Stimulated activated CD4-positive, alpha-beta T cell treated with anti-CD3 and anti-CD28 coated beads, Interleukin-2, amount 100 ng/mL, for 48 hours (primary cell): ENCODE measurements around the gene SEC24C.
A peak's percentile ranks its signal among the peaks of the same experiment; 100 is the strongest.
"Not testable (repeated sequence)": the region's sequence is repeated elsewhere in the genome, so short reads cannot be mapped to it uniquely, and the experiment has no call there.

Experiments used
- DNase-seq, 2 donors: peaks; one replicate each; pipeline ENCODE4 v3.0.0-alpha.2; 2020

SEC24C gene

DNA sequence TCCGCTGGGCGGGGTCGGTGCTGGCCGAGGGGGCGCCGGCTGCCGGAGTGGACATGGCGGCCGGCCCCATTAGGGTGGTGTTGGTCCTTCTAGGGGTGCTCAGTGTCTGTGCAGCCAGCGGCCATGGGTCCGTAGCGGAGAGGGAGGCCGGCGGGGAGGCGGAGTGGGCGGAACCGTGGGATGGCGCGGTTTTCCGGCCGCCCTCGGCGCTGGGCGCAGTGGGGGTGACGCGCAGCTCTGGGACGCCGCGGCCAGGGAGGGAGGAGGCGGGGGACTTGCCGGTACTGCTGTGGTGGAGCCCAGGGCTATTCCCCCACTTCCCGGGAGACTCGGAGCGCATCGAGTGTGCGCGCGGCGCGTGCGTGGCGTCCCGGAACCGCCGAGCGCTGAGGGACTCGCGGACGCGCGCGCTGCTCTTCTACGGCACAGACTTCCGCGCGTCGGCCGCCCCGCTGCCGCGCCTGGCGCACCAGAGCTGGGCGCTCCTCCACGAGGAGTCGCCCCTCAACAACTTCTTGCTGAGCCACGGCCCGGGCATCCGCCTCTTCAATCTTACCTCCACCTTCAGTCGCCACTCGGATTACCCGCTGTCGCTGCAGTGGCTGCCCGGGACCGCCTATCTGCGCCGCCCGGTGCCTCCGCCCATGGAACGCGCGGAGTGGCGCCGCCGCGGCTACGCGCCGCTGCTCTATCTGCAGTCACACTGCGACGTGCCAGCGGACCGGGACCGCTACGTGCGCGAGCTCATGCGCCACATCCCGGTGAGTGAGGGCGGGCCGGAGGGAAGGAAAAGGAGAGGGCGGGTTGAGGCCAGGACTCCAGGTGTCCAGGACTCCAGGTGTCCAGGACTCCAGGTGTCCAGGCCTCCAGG, 28.3 kb downstream of the SEC24C start:
- DNase-seq: peak; percentile 71 to 72

DNA sequence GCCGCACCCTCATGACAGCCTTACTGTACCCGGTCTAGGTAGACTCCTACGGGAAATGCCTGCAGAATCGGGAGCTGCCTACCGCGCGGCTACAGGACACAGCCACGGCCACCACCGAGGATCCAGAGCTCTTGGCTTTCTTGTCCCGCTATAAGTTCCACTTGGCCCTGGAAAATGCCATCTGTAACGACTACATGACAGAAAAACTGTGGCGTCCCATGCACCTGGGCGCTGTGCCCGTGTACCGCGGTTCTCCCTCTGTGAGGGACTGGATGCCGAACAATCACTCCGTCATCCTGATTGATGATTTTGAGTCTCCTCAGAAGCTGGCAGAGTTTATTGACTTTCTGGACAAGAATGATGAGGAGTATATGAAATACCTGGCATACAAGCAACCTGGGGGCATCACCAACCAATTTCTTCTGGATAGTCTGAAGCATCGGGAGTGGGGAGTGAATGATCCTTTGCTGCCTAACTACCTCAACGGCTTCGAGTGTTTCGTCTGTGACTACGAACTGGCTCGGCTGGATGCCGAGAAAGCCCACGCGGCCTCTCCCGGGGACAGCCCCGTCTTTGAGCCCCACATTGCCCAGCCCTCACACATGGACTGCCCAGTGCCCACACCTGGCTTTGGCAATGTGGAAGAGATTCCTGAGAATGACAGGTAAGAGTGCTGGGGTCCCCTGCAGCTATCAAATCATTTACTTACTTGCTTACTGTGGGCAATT, 29.1 kb downstream of the SEC24C start:
- no peak for DNase-seq

DNA sequence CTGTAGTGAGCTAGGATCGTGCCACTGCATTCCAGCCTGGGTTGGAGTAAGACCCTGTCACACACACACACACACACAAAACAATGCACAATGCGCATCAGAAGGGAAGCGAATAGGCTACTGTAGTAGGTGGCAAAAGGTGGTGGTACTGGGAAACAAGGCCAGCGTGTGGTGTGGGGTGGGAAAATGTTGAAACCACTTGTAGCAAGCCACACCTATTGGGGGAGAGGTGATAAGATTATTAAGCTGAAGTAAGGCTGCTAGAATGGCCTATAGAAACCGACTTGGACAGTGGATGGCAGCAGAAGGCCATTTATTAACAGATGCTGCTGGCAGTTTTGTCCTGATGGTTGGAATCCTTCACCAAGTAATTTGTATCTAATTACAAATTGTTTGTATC, 30.5 kb downstream of the SEC24C start:
- DNase-seq: no peak

DNA sequence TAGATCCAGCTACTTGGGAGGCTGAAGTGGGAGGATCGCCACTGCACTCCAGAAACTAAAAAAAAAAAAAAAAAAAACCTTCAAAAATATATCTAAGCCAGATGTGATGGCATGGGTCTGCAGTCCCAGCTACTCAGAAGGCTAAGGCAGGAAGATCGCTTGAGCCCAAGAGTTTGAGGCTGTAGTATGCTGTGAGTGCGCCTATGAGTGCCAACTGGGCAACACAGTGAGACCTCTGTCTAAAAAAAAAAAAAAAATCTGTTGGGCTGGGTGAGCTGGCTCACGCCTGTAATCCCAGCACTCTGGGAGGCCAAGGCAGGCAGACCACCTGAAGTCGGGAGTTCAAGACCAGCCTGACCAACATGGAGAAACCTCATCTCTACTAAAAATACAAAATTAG, 34.8 kb downstream of the SEC24C start:
- no peak for DNase-seq

DNA sequence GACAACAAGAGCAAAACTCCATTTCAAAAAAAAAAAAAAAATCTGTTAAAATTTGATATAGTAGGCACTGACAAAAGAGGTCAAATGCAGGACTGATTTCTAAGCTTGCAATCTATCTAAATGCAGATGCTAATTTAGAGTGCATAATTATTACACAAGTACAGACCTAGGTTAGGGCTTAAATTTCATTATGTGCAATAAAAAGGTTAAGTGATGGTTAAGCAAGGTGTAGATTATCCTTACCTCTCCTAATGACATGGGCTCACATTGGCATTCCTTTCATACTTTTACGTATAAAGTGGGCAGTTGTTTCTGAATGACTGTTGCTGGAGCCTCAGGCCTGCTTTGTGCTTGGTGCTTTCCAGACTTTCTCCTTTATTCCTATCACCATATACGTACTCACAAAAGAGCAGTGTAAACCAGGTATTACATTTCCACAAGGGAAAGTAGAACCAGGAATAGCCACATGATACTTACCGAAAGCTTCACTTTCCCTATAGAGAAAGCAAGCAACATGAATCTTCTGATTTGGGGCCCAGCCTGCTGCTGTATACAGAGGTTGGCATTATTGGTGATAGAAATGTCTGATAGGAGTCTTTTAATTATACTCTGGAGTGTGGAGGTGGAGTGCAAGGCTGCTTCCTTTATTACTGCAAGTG, 35.5 kb downstream of the SEC24C start:
- no peak for DNase-seq

DNA sequence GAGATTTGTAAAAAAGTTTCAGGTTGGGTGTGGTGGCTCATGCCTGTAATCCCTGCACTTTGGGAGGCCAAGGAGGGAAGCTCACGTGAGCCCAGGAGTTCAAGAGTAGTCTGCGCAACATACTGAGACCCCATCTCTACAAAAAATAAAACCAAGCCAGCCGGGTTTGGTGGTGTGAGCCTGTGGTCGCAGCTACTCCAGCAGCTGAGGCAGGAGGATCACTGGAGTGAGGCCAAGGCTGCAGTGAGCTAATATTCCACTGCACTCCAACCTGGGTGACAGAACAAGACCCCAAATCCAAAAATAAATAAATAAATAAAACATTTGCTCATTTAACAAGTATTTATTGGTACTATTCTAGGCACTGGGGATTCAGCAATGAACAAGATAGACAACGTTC, 36.1 kb downstream of the SEC24C start:
- DNase-seq: no peak

DNA sequence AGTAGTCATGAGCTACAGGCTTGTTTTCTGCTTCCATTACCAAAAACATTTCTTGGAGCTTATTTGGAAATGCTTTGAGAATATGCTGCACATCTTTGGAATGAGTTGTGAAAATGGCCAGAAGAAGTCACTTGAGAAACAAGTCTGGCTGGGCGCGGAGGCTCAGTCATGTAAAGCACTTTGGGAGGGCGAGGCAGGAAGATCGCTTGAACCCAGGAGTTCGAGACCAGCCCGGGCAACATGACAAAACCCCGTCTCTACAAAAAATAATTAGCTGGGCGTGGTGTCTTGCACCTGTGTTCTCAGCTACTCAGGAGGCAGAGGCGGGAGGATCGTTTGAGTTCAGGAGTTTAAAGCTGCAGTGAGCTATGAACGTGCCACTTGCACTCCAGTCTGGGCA, 36.8 kb downstream of the SEC24C start:
- no peak for DNase-seq

DNA sequence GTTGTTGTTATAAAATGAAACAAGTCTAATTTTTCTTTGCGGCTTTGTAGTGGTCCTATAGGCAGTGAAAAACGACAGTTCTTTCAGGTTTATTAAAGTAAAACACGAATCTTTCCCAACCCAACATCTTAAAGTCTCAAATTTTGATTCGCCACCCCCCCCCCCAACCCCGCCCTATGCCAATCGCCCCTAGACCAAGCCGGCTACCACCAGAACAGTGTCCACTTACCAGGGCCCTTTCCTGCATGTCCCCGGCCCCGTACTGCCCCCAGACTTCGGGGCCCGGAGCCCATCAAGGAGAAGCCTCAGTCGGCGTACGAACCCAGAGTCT, 37.3 kb downstream of the SEC24C start:
- no peak for DNase-seq

DNA sequence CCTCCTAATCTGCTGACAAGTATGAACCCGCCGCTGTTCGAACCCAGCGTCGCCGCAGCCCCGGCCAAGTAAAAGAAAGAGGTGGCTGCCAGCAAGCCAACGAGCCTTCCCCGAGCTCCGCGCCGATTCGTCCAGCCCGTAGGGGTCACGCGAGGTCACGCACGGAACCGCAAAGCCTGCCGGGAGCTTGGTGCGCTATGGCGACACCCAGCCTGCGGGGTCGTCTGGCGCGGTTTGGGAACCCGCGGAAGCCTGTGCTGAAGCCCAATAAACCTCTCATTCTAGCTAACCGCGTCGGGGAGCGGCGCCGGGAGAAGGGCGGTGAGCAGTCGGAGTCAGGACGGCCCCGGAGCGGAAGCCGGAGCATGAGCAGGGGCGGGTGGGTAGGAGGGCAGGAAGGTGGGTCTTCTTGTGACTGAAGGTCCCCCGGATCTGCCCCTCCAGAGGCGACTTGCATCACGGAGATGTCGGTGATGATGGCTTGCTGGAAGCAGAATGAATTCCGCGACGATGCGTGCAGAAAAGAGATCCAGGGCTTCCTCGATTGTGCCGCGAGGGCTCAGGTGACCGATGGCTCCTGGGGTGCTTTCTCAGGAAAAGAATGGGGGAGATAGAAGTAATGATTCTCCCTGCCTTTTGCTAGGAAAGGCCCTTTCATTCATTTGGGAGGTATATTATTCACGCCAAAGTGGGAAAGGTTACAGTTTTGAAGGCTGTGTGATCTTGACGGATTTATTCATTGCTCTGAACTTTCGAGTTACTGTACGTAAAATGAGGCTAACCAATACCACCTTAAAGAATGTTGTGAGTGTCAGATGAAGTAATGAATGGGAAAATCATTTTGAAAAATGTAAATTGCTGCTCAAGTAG, 37.9 kb downstream of the SEC24C start, which contains the start of gene CHCHD1:
Gene CHCHD1 (plus strand): TSS at position 170 of the 870 bp plus-strand sequence. CDS start 28 bp downstream, at position 198.
- peak; percentile 91 to 92 for DNase-seq

DNA sequence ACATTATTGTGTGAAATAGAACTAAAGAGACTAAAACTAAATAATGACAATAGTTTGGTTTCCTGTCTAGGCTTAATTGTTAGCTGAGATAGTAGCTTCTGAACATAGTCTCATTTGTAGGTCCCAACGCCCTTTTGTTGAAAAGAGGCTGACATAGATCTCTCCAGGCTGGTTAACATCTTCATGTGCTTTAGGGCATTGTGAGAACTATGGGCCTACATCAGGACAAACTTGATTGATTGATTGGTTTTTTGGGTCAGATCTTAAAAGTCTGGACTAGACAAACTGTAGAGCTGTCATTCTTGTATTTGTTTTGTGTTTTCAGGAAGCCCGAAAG, 38.5 kb downstream of the SEC24C start:
- DNase-seq: no peak

DNA sequence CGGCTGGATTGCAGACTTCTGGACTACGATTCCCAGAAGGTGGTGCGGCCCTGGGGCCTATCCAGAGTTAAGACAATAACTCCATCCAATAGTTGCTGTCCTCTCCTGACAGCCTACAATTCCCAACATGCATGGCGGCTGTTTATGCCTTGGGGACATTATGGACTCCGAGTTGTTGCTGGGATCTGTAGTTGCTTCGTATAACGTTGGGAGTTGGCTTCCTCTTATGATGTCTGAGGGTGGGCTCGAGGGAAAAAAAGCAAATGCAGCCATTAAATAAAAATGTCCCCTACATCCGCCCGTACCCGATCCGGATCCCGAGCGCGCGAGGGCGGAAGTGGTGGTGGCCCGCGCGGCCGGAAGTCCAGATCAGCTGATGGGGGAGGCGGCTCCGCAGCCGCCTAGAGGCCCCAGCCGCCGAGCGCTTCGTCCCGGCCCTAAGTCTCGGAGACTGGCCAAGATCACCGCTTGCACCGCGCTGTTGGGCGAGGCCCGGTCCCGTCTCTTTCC, 41.1 kb downstream of the SEC24C start, which contains the start of gene ZSWIM8:
Gene ZSWIM8 (plus strand): TSS at position 396 of the 510 bp plus-strand sequence. CDS start 273 bp downstream, outside the sequence.
- DNase-seq: peak; percentile 72 to 78

DNA sequence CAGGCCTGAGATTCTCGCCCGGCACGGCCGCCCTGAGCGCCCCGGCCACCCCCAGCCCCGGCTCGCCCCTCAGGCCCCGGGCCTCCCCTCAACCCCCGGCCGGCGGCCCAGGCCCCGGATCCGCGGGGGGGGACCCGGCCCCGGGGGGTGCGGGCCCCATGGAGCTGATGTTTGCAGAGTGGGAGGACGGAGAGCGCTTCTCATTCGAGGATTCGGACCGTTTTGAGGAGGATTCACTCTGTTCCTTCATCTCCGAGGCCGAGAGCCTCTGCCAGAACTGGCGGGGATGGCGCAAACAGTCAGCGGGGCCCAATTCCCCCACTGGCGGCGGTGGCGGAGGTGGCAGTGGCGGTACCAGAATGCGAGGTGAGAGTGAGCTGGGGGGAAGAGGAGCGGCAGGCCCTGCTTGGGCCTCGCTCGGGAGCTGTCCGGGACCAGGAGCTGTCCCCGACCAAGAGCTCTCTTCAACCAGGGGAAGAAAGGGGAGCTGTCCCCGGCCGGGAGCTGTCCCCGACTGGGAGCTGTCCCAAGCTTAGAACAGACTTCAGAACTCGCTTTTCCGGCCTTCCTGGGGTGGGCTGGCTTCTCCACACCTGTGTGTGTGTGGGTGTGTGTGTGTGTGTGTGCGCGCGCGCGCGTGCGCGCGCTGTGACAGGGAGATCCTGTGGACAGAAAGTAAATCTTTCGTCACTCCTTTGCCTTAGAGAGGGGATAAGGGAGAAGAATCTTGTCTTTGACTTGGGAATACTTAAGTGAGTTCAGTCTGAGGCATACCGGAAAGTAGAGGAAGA, 41.7 kb downstream of the SEC24C start:
- peak in 1 of 2 donors; percentile 23 for DNase-seq

DNA sequence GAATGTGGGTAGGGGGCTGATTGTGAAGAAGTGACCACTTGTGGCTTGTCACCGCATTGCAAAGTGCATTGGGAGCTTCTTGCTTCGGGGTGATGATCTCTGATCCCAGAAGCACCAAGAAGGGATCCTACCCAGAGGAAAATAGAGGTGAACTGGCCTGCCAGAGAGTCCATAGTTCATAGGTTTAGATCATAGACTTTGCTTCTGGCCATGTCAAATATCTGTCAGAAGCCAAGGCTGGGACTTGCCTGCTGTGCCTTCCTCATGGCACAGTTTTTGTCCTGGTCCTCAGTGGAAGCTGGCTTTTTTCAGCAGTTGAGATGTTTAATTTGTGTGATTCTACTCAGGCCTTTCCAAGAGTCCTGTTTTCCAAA, 42.3 kb downstream of the SEC24C start:
- DNase-seq: no peak

DNA sequence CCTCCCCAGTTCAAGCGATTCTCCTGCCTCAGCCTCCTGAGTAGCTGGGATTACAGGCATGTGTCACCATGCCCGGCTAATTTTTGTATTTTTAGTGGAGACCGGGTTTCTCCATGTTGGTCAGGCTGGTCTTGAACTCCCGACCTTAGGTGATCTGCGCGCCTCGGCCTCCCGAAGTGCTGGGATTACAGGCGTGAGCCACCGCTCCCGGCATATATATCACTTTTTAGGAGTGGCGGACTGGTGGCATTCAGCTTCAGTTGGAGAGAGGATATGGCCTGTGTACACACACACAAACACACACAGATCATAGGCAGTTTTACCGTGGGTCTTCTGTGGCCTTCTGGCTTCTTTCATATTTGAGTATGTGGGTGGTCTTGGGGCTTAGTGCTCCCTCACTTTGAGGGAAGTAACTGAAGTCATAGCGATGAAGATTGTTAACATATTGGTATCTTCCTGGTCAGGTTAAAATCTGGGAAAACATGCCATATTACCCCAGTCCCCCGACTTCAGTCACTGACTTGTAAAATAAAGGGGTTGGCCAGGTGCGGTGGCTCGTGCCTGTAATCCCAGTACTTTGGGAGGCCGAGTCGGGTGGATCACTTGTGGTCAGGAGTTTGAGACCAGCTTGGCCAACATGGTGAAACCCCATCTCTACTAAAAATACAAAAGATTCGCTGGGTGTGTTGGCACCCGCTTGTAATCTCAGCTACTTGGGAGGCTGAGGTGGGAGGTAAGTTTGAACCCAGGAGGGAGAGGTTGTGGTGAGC, 43.0 kb downstream of the SEC24C start:
- DNase-seq: not testable (repeated sequence)

DNA sequence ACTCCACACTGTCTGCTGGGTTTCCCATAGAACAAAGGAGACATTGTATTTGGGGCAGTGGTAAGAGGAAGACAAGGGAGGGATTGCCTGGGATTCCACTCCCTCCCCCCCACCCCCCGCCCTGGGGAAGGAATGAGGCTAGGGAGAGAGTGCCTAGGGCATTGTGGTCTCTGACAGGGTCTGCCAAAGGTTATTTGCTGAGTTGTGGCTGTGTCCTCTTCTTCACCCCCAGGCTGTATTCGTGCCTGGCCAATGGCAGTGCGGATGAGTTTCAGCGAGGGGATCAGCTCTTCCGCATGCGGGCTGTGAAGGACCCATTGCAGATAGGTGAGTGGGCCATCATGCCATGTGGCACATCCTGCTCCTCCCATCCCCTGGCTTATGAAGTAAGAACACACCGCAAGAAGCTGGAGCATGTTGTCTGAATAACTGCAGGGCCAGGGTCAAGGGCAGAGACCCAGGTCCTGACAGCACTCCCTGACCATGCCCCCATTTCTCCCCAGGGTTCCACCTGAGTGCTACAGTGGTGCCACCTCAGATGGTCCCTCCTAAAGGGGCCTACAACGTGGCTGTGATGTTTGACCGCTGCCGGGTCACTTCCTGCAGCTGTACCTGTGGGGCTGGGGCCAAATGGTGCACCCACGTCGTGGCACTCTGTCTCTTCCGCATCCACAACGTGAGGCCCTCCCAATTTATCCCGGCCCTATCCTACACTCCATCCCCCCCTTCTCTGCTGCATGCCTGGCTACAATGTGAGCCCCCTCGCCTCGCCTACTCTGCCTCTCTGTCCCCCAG, 44.9 kb downstream of the SEC24C start:
- no peak for DNase-seq

DNA sequence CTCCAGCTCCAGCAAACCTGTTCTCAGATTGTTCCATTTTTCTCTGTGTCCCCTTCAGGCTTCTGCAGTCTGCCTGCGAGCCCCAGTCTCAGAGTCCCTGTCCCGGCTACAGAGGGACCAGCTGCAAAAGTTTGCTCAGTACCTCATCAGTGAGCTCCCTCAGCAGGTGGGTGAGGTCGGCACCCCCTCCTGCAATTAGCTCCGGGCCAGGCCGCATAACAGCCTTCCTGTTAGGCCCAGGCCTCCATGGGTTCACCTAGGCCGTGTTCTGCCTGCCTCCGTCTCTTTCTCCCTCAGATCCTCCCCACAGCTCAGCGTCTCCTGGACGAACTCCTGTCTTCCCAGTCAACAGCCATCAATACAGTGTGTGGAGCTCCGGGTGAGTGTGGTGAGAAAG, 45.5 kb downstream of the SEC24C start:
- no peak for DNase-seq

DNA sequence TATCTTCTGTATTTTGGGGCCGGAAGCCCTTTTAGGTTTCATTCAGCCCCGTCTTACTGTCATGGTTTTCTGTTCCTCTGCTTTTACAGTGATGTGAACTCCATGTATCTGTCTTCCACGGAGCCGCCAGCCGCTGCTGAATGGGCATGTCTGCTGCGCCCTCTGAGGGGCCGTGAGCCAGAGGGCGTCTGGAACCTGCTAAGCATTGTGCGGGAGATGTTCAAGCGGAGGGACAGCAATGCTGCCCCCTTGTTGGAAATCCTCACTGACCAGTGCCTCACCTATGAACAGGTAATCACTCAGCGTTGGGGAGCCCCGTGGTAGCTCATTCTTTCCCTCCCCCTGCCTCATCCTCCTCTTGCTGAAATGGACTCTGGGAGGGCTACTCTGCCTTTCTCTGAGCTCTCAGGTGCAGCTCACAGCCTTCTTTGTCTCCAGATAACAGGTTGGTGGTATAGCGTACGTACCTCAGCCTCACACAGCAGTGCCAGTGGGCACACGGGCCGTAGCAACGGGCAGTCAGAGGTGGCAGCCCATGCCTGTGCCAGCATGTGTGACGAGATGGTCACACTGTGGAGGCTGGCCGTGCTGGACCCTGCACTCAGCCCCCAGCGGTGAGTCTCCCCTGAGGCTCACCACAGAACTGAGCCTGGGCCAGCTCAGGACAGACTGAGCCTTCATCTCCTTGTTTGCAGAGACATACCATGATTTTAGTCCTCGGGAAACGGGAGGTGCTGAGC, 46.9 kb downstream of the SEC24C start:
- no peak for DNase-seq

DNA sequence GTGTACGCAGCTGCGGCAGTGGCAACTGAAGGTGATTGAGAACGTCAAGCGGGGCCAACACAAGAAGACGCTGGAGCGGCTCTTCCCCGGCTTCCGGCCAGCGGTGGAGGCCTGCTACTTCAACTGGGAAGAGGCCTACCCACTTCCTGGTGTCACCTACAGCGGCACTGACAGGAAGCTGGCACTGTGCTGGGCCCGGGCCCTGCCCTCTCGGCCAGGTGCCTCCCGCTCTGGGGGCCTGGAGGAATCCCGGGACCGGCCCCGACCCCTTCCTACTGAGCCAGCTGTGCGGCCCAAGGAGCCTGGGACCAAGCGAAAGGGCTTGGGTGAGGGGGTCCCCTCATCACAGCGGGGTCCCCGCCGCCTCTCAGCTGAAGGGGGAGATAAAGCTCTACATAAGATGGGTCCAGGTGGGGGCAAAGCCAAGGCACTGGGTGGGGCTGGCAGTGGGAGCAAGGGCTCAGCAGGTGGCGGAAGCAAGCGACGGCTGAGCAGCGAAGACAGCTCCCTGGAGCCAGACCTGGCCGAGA, 47.8 kb downstream of the SEC24C start:
- DNase-seq: no peak

DNA sequence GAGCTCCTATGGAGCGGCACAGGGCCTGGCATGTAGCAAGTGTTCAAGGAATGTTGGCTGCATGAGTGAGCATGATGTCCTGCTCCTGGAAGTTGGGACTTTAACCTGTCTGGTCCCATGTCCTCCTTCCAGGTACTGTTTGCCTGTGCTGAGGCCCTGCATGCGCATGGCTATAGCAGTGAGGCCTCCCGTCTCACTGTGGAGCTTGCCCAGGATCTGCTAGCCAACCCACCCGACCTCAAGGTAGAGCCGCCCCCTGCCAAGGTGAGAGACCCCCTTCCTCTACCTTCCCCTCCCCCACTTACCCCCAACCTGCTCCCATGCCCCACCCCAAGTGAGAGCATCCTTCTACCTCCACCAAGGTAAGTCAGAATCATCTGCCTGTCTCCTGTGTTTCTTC, 49.3 kb downstream of the SEC24C start:
- no peak for DNase-seq
